Activated naive CD8-positive, alpha-beta T cell treated with anti-CD3 and anti-CD28 coated beads, Interleukin-2, amount 50 U/mL, for 16 hours (primary cell): Measurements from ENCODE around the gene SLC22A1.
"Not testable (repeated sequence)": the region's sequence is repeated elsewhere in the genome, so short reads cannot be mapped to it uniquely, and the experiment has no call there.

ENCODE experiments used
- DNase-seq: peaks from one replicate; pipeline ENCODE4 v3.0.0-alpha.2; 2020; ENCODE audit warnings: low read depth, low spot score

Gene SLC22A1

DNA sequence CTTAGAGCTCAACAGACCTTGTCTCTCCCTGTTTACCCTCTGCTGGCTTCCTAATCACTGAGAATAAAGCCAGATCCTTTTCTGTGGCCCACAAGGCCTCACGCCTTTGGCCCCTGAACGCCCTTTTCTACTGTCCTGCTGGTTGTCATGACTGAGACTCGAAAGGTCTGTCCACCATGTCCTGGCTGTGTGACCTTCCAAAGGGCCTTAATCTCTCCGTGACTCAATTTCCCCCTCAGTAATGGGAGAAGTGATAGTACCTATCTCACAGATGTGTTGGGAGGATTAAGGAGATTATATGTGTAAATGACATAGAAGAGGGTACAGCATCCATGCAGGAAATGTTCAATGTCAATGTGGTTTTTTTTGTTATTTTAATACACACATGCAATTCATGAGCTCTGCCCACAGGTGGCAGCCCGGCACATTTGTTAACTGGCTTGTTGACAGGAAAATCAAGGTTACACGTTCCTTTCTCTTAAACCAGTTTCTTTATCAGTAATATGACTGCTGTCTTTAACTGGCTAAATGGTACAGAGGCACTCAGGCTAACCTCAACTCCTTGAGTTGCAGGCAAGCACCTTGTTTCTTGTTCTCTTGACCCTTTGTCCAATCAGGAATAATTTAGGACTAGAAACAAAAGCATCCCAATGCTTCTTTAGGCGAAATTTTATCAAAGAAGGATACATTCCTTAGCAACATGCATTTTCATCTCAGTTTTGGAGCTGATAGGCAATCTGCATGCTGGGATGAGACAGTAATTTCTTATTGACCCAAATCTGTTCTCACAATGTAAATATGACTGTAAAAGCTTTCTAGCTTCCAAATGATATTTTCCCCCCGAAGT, 16.6 kb downstream of the SLC22A1 start:
- peak; percentile 15 for DNase-seq

DNA sequence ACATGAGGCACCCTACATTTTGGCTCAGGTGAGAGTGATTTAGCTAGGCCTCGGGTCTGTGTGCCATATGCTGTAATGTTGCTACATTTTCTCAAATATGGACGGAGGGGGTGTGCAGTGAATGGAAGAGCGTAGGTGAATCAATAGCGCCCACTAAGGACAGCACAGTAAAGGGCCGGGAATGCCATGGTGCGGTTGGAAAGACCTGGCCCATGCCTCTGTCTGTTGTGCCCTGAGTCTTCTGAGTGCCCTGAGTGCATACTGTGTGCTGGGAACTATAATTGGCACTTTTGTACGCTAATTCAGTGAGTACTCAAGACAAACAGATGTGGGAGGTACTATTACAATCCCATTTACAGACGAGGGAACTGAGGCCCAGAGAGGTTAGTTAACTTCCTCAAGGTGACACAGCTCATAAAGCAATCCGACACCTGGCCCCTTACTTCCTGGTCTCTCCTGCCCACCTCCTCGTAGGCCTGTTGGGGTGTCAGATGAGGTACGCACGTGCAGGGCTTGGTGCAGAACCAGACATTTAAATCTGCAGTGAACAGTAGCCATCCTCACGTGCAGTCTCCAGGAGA, 17.3 kb downstream of the SLC22A1 start:
- DNase-seq: no peak

DNA sequence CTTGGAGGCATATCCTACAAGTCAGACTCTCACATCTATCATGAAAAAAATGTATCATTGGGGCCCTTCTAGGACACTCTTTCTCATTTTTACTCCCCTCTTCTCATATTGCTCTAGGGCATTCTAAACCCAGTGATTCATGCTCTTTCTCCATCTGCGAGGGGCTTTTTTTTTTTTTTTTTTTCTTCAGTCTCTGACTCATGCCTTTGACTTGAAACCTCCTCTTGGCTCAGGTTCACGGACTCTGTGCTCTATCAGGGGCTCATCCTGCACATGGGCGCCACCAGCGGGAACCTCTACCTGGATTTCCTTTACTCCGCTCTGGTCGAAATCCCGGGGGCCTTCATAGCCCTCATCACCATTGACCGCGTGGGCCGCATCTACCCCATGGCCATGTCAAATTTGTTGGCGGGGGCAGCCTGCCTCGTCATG, 17.8 kb downstream of the SLC22A1 start:
- no peak for DNase-seq

DNA sequence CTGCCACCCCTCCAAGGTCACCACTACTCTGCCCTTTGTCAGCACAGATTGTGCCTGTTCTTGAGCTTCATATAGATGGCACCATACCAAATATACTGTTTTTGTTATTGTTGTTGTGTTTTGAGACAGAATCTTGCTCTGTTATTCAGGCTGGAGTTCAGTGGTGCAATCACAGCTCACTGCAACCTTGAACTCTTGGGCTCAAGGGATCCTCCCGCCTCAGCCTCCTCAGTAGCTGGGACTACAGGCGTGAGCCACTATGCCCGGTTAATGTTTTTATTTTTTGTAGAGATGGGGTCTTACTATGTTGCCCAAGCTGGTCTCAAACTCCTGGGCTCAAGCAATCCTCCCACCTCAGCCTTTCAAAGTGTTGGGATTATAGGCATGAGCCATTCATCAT, 18.9 kb downstream of the SLC22A1 start:
- DNase-seq: not testable (repeated sequence)

DNA sequence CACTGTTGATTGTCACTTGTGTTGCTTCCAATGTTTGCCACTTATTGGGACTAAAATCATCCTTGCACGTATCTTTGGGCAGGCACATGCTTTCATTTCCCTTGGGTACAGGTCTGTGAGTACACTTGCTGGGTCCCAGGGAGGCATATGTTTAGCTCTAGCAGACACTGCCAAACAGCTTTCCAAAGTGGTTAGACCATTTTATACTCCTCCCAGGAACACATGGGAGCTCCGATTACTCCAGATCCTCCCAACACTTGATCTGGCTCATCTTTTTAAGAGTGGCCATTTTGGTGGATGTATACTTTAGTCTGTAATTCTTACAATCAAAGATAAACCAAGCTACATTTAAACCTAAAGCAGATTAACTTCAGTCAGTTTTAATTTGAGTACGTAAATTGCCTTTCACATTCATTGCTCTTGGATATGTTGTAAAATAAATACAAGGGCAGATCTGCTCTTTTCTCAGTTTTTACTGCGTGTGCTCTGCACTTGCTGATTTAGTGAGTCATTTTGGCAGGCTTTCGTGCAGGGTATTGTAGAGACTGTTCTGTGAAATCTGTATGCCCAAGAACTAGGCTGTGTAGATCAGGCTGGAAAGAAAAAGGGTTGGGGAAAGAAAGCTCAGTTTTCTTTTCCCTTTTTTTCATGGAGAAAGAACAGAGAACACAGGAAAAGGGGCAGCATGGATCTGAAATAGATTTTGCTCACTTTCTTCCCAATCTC, 19.5 kb downstream of the SLC22A1 start:
- no peak for DNase-seq

DNA sequence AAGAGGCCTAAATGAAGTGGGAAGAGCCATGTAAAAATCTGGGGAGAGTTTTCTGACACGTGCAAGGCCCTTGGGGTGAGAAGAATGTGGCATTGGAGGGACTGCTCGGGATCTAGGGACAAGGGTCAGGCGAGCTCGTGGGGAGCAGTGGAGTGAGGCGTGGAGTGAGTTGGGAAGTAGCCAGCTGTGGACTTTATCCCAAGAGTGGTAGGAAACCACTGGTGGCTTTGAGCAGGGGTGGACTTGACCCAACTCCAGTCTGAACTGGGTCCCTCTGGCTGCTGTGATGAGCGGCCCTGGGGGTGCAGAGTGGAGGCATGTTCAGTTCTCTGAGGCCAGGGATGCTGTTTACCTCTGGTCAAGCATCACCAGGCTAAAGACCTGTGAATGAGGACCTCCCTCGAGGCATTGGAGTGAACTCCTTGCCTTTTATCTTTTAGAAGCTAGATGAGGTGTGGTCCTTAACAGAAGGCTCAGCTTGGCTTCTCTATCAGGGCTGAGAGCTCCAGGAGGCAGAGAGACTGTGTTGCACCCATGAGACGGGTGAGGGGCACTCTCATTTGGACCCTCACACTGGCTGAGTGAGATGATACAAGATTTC, 20.6 kb downstream of the SLC22A1 start:
- DNase-seq: no peak

DNA sequence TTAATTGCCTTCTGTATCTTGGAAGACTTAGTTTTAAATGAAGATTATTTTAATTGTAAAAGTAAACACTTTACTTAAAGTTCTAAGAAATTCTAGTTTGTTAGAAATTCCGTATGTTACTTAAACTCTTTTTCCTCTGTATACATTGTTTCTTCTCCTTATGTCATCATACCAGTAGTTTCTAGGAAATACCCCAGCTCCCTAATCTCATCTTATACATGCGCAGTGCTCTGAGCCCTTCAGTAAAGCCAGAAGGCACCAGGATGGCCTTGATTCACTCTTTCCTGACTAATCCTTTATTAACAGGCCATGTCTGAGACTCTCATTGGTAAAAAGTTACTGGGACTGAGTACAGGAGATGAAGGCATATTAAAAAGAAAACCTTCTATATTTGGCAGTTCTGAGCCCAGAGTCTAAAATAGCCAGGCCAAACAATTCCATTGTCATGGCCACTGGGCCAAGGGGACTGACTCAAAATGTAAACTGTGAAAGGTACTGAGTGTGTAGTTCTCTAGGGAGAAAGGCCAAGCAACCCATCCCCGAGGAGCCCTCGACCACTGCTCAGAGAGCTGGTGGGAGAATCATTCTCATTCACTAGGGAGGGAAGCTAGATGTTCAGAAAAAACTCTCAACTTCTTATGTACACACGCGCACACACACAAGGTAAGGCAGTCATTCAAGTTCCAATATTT, 25.0 kb downstream of the SLC22A1 start:
- DNase-seq: no peak

DNA sequence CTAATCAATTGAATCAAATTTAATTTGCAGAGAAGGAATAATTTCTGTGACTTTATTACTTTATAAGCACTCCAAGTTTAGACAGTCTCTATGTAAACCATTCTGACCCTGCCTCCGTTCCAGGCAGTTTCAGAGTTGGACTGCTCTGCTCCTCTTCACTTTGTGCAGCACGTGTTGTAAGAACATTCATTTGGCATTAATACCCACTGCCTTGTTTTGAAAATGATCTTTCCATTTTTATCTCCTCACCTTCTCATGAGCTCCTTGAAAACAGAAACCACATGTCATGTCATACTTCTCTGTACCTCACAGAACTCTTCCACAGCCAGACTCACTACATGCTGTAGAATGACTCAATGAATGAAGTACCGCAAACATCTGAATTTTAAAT, 25.5 kb downstream of the SLC22A1 start:
- DNase-seq: no peak

DNA sequence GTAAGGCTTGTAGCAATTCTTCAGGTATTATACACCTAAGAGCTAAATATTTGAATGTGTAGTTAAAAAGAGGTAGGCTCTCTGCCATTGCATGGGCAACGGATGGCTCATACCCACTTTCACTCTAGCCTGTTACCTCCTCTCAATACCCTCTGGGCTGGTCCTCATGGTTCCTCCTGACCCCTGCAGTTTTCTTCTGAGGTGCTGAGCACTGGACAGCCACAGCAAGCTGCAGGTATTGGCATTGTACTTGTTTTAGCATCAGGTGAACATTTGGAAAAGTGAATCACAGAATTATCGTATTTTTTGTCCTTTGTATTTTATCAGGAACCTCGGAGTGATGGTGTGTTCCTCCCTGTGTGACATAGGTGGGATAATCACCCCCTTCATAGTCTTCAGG, 32.9 kb downstream of the SLC22A1 start:
- no peak for DNase-seq

DNA sequence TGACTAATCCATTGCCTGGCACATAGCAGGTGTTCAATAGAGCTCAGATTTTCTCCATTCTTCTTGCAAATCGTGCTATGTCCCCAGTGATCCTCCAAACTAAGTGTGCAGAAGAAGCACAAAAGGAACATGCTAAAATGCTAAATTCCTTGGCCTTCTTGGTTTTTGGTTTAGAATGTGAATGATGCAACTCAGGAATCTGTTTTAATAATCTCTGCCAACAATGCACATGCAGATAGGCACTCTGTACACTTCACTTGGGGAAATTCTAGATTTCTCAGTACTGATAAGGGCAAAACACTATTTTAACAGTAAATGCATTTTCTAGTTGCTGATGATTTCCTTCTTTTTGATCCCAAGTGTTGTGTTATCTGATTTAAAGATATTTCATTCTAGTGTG, 35.2 kb downstream of the SLC22A1 start:
- DNase-seq: no peak

DNA sequence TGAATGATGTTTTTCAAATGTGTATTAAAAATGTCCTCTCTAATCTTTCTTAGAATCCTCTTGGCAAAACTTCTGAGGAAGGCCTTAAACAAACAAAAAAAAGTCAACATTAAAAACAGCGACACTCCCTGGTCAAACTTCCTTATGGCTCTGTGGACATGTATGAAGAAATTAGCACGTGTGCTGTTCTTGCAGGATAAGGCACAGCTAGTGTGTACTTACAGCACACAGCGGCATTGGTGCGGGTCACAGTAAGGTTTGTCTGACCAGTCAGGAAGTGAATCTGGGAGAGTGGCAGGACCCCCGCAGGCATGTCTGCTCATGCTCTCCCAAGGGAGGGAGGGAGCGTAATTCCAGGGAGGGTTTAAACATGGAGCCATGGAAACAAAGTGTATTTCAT, 38.8 kb downstream of the SLC22A1 start:
- DNase-seq: no peak

DNA sequence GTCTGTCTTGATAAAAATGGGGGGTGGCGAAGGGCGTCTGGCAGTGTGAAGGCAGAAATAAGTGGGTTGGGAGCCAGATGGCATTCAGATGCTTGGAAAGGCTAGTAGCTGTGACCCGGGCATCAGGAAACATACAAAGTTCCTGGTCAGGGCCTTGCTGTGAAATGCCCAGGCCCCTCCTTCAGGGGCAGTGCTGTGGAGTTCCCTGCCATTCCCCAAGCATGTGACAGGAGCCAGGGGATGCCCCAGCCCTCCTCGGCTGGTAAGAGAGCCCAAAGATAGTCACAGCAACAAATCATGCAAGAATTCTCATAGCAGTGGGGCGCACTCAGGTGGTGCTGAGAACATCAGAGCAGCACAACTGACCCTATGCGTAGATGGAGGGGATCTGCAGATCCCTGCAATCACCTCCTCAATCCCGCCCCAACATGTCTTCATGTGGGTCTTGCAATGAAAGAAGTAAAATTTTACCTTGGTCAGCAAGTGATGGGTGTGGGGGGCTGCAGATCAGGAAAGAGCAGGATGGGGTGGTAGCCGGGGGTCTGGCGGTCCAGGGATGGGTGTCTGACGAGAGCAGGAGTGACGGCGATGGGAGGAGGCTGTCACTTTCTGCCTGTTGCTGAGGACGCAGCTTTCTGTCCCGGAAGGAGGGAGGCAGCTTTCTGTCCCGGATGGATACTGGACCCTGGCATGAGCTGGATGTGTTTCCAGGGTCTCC, 39.5 kb downstream of the SLC22A1 start:
- no peak for DNase-seq

DNA sequence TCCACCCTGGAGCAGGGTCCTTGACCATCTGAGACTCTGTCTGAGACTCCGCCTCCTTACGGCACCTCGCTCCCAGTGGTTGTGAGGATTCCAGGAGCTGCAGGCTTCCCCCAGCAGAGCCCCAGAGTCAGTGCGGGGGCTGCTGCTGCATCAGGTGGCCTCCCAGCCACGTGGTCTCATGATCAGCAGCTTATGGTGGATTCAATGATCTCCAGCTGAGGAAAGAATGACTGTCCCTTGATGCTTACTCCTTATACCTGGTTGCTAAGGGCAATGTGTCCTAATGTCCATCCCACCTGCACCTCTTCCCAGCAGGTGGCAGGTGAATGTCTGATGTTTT, 40.0 kb downstream of the SLC22A1 start:
- no peak for DNase-seq

DNA sequence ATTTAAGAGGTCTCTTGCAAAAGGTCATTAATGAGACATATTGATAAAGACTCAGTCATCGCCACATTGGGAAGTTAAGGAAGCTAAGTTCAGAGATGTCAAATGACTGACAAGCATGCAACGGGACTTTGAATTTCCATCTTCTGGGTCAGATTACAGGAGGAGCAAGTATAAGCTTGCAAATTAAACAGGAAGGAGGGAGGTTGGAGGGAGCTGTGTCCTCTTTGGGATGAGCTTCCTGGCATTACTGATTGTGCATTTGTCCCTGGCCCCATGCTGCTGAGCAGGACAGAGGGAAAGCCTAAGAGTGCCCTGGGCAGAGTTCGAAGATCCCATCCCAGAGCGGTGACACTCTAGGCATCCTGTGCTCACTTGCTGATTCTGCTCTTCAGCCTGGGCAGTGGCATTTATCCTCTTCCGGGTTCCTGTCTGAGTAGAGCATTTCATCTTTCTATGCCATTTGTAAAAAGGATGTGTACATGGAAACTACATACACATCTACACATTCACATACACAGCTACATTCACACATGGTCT, 40.5 kb downstream of the SLC22A1 start:
- no peak for DNase-seq

DNA sequence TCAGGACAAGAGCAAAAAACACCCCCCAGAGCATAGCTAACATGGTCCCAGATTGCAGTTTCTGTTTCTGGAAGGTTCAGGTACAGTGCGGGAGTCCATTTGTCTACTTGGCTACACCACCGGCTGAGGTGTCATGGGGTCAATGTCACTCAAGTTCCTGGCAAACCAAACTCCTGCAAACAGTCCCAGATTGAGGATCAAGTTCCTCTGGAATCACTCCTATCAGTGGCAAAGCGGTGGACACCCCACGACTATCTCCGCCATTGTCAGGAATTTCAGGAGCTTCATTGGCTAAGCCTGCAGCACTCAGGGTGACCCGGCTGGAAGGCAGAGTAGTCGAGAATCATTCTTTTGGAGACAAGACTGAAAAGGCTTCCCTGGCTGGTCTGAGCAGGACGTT, 41.8 kb downstream of the SLC22A1 start:
- DNase-seq: no peak

DNA sequence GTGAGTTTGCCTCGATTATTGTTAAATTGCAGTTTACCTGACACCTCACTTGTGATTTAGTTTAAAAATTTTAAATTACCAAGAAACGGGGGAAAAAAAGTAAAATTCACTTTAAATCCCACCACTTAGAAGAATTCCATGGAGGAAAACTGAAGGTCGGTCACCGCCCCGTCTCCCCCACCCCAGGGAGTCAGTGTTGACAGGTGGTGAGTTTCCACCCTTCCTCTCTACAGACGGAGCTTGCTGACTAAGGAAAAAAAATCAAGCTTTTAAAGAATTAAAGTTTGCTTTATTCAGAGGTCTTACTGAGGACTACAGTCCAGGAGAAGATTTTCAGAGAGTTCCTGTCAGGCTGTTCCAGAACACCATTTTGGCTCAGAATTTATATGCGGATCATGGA, 42.3 kb downstream of the SLC22A1 start:
- no peak for DNase-seq

DNA sequence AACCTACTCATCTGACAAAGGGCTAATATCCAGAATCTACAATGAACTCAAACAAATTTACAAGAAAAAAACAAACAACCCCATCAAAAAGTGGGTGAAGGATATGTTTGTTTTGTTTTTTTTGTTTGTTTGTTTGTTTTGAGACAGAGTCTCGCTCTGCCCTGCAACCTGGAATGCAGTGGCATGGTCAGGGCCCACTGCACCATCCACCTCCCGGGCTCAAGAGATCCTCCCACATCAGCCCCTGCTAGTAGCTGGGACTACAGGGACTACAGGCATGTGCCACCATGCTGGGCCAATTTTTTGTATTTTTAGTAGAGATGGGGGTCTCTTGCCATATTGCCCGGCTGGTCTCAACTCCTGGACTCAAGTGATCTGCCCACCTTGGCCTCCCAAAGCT, 44.3 kb downstream of the SLC22A1 start:
- DNase-seq: not testable (repeated sequence)

DNA sequence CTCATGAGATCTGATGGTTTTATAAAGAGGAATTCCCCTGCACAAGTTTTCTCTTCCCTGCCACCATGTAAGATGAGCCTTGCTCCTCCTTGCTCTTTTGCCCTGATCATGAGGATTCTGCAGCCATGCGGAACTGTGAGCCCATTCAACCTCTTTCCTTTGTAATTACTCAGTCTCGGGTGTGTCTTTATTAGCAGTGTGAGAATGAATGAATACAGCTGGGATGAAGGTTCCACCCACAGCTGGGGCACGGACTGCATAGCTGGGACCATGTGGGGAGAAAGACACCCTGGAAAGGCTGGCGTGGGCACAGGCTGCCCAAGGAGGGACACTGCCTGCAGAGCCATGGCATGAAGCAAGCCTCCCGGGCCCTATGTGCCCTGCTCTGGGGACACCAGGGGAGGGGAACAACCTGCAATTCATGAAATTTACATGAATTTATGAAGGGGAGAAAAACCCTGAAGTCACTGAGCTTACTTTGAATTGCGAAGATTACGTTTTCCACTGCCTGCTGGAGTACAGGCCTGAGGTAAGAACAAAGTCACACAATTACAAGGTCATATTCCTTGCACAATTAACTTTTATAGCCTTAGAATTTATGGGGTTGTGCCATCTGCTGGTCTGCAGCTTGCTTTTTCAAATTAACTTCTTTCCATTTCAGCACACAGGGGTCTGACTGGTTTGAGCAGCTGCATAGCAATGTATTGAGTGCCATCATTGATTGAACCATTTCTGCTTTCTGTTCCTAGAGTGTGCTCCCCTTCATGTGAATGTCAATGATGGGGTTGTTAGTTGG, 46.2 kb downstream of the SLC22A1 start:
- no peak for DNase-seq

DNA sequence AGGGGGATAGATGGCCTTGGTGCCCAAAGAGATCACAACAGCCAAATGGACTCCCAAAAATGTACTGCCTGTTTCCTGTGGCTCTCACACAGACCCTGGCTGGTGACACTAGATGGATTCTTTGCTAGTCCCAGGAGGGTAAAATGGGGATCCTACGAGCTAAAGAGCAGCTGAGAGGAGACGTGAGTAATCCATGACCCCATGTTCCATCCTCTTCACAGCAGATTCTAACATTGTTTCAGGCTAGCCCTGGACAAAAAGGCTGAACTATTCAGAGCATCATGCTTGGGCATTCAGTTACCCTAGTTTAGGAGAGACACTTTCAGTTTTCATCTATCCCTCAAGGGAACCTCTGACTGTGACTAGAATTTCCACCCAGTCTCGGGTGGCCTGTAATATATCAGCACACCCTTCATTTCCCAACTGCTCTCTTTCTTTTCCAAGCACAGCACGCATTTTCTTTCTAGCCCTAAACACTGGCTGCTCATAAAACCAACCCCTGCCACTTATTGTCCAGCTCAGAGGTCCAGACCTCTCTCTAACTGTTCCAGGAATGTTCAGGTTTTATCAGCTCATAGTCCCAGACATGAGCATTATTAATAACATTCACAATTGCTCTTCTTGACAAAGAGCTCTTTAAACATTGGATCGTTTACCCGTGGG, 48.5 kb downstream of the SLC22A1 start:
- no peak for DNase-seq

DNA sequence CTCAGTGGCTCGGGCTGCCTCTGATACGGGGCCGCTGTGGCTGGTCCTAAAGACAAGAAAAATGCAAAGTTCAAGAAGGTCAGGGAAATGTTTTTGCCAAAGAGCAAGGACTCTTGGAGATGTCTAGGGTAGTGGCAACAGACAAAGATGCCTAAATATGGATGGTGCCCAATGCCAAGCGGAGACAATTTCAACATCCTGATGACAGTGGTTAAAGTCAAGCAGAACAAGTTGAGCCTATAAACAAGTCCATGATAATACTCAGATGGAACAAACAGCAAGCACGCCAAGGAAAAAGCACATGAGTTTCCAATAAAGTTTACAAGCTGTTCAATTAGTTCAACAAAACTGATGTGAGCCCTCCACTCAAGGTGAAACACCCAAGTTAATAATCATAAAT, 51.1 kb downstream of the SLC22A1 start:
- DNase-seq: no peak
